Neural progenitor cell (in vitro differentiated cells): ENCODE measurements around the gene ANKRD11. TPM values are rescaled to one million over a fixed set of nuclear protein-coding genes. Genes with fewer than 3 reads are reported as not detected.

ENCODE experiments used
- DNase-seq: peaks from one replicate; pipeline ENCODE4 v3.0.0-alpha.2; 2016; ENCODE audit warnings: low spot score
- H2AFZ ChIP-seq: fragments of 200-600 bp; sonication (generic); replicated peaks from 2 replicates; pipeline ENCODE4 v1.6.1; 2016; ENCODE audit warnings: antibody characterized with exemption
- H3F3A ChIP-seq: fragments of 200-600 bp; sonication (generic); 2 replicates; pipeline ENCODE4 v1.6.1; 2016; ENCODE audit warnings: antibody characterized with exemption, low read depth
- H3K27ac ChIP-seq: fragments of 200-600 bp; sonication (generic); 2 replicates; pipeline ENCODE4 v1.5.1; 2016; ENCODE audit warnings: mild to moderate bottlenecking
- H3K27me3 ChIP-seq: fragments of 200-600 bp; sonication (generic); 2 replicates; pipeline ENCODE4 v1.6.1; 2016; ENCODE audit warnings: mild to moderate bottlenecking, moderate library complexity
- H3K36me3 ChIP-seq: fragments of 200-600 bp; sonication (generic); 2 replicates; pipeline ENCODE4 v1.5.1; 2016
- H3K4me1 ChIP-seq: fragments of 200-600 bp; sonication (generic); 2 replicates; pipeline ENCODE4 v1.6.1; 2016; ENCODE audit warnings: mixed run types
- H3K4me2 ChIP-seq: fragments of 200-600 bp; sonication (generic); 2 replicates; pipeline ENCODE4 v1.6.1; 2016
- H3K4me3 ChIP-seq: fragments of 200-600 bp; sonication (generic); 2 replicates; pipeline ENCODE4 v1.5.1; 2016
- H3K79me2 ChIP-seq: fragments of 200-600 bp; sonication (generic); 2 replicates; pipeline ENCODE4 v1.6.1; 2016; ENCODE audit warnings: low read depth
- H3K9ac ChIP-seq: fragments of 200-600 bp; sonication (generic); 2 replicates; pipeline ENCODE4 v1.6.1; 2016
- H3K9me3 ChIP-seq: fragments of 200-600 bp; sonication (generic); 2 replicates; pipeline ENCODE4 v1.5.1; 2016; ENCODE audit warnings: low read depth
- H4K20me1 ChIP-seq: fragments of 200-600 bp; sonication (generic); 2 replicates; pipeline ENCODE4 v1.6.1; 2016; ENCODE audit warnings: low read depth
- H3K27ac Mint-ChIP-seq: 3 replicates; pipeline ENCODE4 v1.8.0; 2021; ENCODE audit warnings: mixed read lengths
- H3K27me3 Mint-ChIP-seq: 2 replicates; pipeline ENCODE4 v1.8.0; 2022; ENCODE audit warnings: low read depth, mild to moderate bottlenecking, inconsistent platforms, moderate library complexity, mixed read lengths; ENCODE audit not compliant: insufficient read depth
- H3K36me3 Mint-ChIP-seq: 3 replicates; pipeline ENCODE4 v1.8.0; 2021; ENCODE audit warnings: mixed read lengths
- H3K4me1 Mint-ChIP-seq: 3 replicates; pipeline ENCODE4 v1.8.0; 2021; ENCODE audit warnings: mixed read lengths
- H3K4me3 Mint-ChIP-seq: 3 replicates; pipeline ENCODE4 v1.8.0; 2021; ENCODE audit warnings: mild to moderate bottlenecking, moderate library complexity, mixed read lengths
- H3K9me3 Mint-ChIP-seq: 3 replicates; pipeline ENCODE4 v1.8.0; 2020; ENCODE audit warnings: mixed read lengths
- EZH2 ChIP-seq: fragments of 200-600 bp; sonication (generic); IDR thresholded peaks from 2 replicates; pipeline ENCODE4 v1.6.1; 2017; ENCODE audit warnings: antibody characterized with exemption, mild to moderate bottlenecking, moderate library complexity
- EZH2phosphoT487 ChIP-seq: fragments of 200-600 bp; sonication (generic); IDR thresholded peaks from 2 replicates; pipeline ENCODE4 v1.6.1; 2017; ENCODE audit warnings: antibody characterized with exemption
- total RNA-seq: library from RNA; depleted of rRNA; stranded (reverse); fragments of >200 nt; gene quantifications from 2 replicates; pipeline ENCODE4 v1.2.3, GENCODE V29; 2015; ENCODE audit warnings: low replicate concordance
- TF ChIP-seq, protein P1 (sequence below): fragments of 200-600 bp; sonication (generic); IDR thresholded peaks from 2 replicates; pipeline ENCODE4 v1.5.1; 2017; ENCODE audit warnings: antibody characterized with exemption, mild to moderate bottlenecking

The ANKRD11 gene
- total RNA-seq, 1 donor from 2014 or later, result 47.3 TPM

GRCh38 chr16:89401205-89401604 is 89.2 kb downstream of the ANKRD11 start:
- peaks cover 92% of the 10 kb centered on the region for H4K20me1 ChIP-seq
- H3K9me3 Mint-ChIP-seq, result no peaks in the 10 kb centered on the region
- no peak overlapping the region for H3K4me3 ChIP-seq
- H3K79me2 ChIP-seq, result peaks cover 92% of the 10 kb centered on the region
- peaks cover 7% of the 10 kb centered on the region for H3K36me3 Mint-ChIP-seq
- H3K27ac Mint-ChIP-seq, result peak overlapping the region; percentile 60
- H3K4me1 Mint-ChIP-seq, result peaks cover 50% of the 10 kb centered on the region
- peaks cover 4% of the 10 kb centered on the region for H3K27me3 Mint-ChIP-seq
- no peak overlapping the region for H3K9ac ChIP-seq
- no peak for DNase-seq
- TF ChIP-seq EZH2phosphoT487, result no peak
- no peak for TF ChIP-seq EZH2
- TF ChIP-seq, protein P1, sequence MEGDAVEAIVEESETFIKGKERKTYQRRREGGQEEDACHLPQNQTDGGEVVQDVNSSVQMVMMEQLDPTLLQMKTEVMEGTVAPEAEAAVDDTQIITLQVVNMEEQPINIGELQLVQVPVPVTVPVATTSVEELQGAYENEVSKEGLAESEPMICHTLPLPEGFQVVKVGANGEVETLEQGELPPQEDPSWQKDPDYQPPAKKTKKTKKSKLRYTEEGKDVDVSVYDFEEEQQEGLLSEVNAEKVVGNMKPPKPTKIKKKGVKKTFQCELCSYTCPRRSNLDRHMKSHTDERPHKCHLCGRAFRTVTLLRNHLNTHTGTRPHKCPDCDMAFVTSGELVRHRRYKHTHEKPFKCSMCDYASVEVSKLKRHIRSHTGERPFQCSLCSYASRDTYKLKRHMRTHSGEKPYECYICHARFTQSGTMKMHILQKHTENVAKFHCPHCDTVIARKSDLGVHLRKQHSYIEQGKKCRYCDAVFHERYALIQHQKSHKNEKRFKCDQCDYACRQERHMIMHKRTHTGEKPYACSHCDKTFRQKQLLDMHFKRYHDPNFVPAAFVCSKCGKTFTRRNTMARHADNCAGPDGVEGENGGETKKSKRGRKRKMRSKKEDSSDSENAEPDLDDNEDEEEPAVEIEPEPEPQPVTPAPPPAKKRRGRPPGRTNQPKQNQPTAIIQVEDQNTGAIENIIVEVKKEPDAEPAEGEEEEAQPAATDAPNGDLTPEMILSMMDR, result no peak
- no peaks in the 10 kb centered on the region for H3K27me3 ChIP-seq
- H3F3A ChIP-seq, result no peaks in the 10 kb centered on the region
- H3K36me3 ChIP-seq, result no peaks in the 10 kb centered on the region
- no peaks in the 10 kb centered on the region for H3K9me3 ChIP-seq
- no peak overlapping the region for H3K4me2 ChIP-seq
- no peak overlapping the region for H2AFZ ChIP-seq
- H3K4me3 Mint-ChIP-seq, result no peak overlapping the region
- H3K4me1 ChIP-seq, result peaks cover 31% of the 10 kb centered on the region
- no peak overlapping the region for H3K27ac ChIP-seq

GRCh38 chr16:89400740-89401139 is 89.6 kb downstream of the ANKRD11 start:
- no peak overlapping the region for H3K9ac ChIP-seq
- TF ChIP-seq EZH2phosphoT487, result no peak
- no peak for TF ChIP-seq EZH2
- TF ChIP-seq, protein P1, result no peak
- H3F3A ChIP-seq, result no peaks in the 10 kb centered on the region
- no peak overlapping the region for H3K4me3 ChIP-seq
- H3K9me3 Mint-ChIP-seq, result no peaks in the 10 kb centered on the region
- no peak for DNase-seq
- no peaks in the 10 kb centered on the region for H3K27me3 ChIP-seq
- H3K36me3 Mint-ChIP-seq, result peaks cover 7% of the 10 kb centered on the region
- peaks cover 4% of the 10 kb centered on the region for H3K27me3 Mint-ChIP-seq
- H3K79me2 ChIP-seq, result peaks cover 92% of the 10 kb centered on the region
- peaks cover 92% of the 10 kb centered on the region for H4K20me1 ChIP-seq
- H3K4me3 Mint-ChIP-seq, result no peak overlapping the region
- H3K27ac Mint-ChIP-seq, result no peak overlapping the region
- peaks cover 28% of the 10 kb centered on the region for H3K4me1 ChIP-seq
- H3K9me3 ChIP-seq, result no peaks in the 10 kb centered on the region
- no peak overlapping the region for H2AFZ ChIP-seq
- peaks cover 46% of the 10 kb centered on the region for H3K4me1 Mint-ChIP-seq
- H3K4me2 ChIP-seq, result no peak overlapping the region
- no peaks in the 10 kb centered on the region for H3K36me3 ChIP-seq
- no peak overlapping the region for H3K27ac ChIP-seq

- no peaks in the 10 kb centered on the region for H3K9me3 ChIP-seq
- H3F3A ChIP-seq, result no peaks in the 10 kb centered on the region
- no peaks in the 10 kb centered on the region for H3K9me3 Mint-ChIP-seq
- no peak overlapping the region for H2AFZ ChIP-seq
- DNase-seq, result no peak
- peaks cover 92% of the 10 kb centered on the region for H4K20me1 ChIP-seq
- H3K4me1 Mint-ChIP-seq, result peaks cover 47% of the 10 kb centered on the region
- H3K27ac Mint-ChIP-seq, result peak overlapping the region; percentile 86
- no peak overlapping the region for H3K4me3 ChIP-seq
- H3K4me1 ChIP-seq, result peaks cover 19% of the 10 kb centered on the region
- peaks cover 92% of the 10 kb centered on the region for H3K79me2 ChIP-seq
- no peak for TF ChIP-seq EZH2
- peaks cover 7% of the 10 kb centered on the region for H3K36me3 Mint-ChIP-seq
- H3K27me3 ChIP-seq, result no peaks in the 10 kb centered on the region
- H3K4me3 Mint-ChIP-seq, result no peak overlapping the region
- peaks cover 4% of the 10 kb centered on the region for H3K27me3 Mint-ChIP-seq
- no peak overlapping the region for H3K27ac ChIP-seq
- H3K4me2 ChIP-seq, result no peak overlapping the region
- H3K36me3 ChIP-seq, result no peaks in the 10 kb centered on the region
- H3K9ac ChIP-seq, result no peak overlapping the region
Observed at GRCh38 chr16:89398924-89399323, 91.4 kb downstream of the ANKRD11 start.

GRCh38 chr16:89397331-89397861 is 93.0 kb downstream of the ANKRD11 start:
- Mint-ChIP-seq H3K27ac (no peak overlapping the region), H3K27me3 (peaks cover 4% of the 10 kb centered on the region), H3K36me3 (peaks cover 10% of the 10 kb centered on the region), H3K9me3 (peaks cover 2% of the 10 kb centered on the region), H3K4me3 (no peak overlapping the region), H3K4me1 (peaks cover 39% of the 10 kb centered on the region)
- Histone ChIP-seq H3K27me3 (no peaks in the 10 kb centered on the region), H3K4me1 (peaks cover 6% of the 10 kb centered on the region), H3K36me3 (no peaks in the 10 kb centered on the region), H3K4me2 (no peak overlapping the region), H3K9me3 (no peaks in the 10 kb centered on the region), H3F3A (no peaks in the 10 kb centered on the region), H3K9ac (no peak overlapping the region), H3K79me2 (peaks cover 92% of the 10 kb centered on the region), H4K20me1 (peaks cover 92% of the 10 kb centered on the region), H2AFZ (no peak overlapping the region), H3K27ac (no peak overlapping the region), H3K4me3 (no peak overlapping the region)
- TF ChIP-seq, protein P1, result no peak
- TF ChIP-seq EZH2 (no peak), EZH2phosphoT487 (no peak)
- no peak for DNase-seq
